H9 (cell line): ENCODE measurements around the gene PGLYRP2. TPM values are rescaled to one million over a fixed set of nuclear protein-coding genes. Genes with fewer than 3 reads are reported as not detected.

Experiments used
- DNase-seq: peaks from one replicate; pipeline ENCODE4 v3.0.0-alpha.2; 2017
- H2AFZ ChIP-seq: one replicate; pipeline ENCODE4 v1.6.1; 2013; ENCODE audit warnings: mild to moderate bottlenecking, low read length, control low read depth, moderate library complexity
- H2AK5ac ChIP-seq: 2 replicates; pipeline ENCODE4 v1.6.1; 2013; ENCODE audit warnings: low read length, control low read depth, mixed read lengths; ENCODE audit not compliant: insufficient read length
- H2BK120ac ChIP-seq: one replicate; pipeline ENCODE4 v1.6.1; 2013; ENCODE audit warnings: low read depth, mild to moderate bottlenecking, low read length, control low read depth, inconsistent platforms; ENCODE audit not compliant: poor library complexity, severe bottlenecking
- H2BK12ac ChIP-seq: 2 replicates; pipeline ENCODE4 v1.6.1; 2013; ENCODE audit warnings: low read length, control low read depth, mixed read lengths, low read depth; ENCODE audit not compliant: insufficient read length
- H2BK15ac ChIP-seq: 2 replicates; pipeline ENCODE4 v1.6.1; 2013; ENCODE audit warnings: low read depth, low read length, control low read depth
- H2BK20ac ChIP-seq: one replicate; pipeline ENCODE4 v1.6.1; 2013; ENCODE audit warnings: low read depth, mild to moderate bottlenecking, low read length, control low read depth, inconsistent platforms; ENCODE audit not compliant: poor library complexity, severe bottlenecking
- H2BK5ac ChIP-seq: 2 replicates; pipeline ENCODE4 v1.6.1; 2013; ENCODE audit warnings: low read length, control low read depth, mixed read lengths; ENCODE audit not compliant: insufficient read length
- H3K14ac ChIP-seq: 2 replicates; pipeline ENCODE4 v1.6.1; 2013; ENCODE audit warnings: low read length, control low read depth; ENCODE audit not compliant: insufficient read depth
- H3K18ac ChIP-seq: 2 replicates; pipeline ENCODE4 v1.6.1; 2013; ENCODE audit warnings: low read depth, mild to moderate bottlenecking, mixed read lengths, low read length, control low read depth; ENCODE audit not compliant: insufficient read length
- H3K23ac ChIP-seq: 2 replicates; pipeline ENCODE4 v1.6.1; 2013; ENCODE audit warnings: low read length, control low read depth, mixed read lengths, low read depth; ENCODE audit not compliant: insufficient read length
- H3K23me2 ChIP-seq: 2 replicates; pipeline ENCODE4 v1.6.1; 2013; ENCODE audit warnings: low read depth, mild to moderate bottlenecking, mixed read lengths, low read length, control low read depth; ENCODE audit not compliant: insufficient read length, poor library complexity, severe bottlenecking
- H3K27ac ChIP-seq: 2 replicates; pipeline ENCODE4 v1.5.1; 2013; ENCODE audit warnings: low read length, control low read depth, mixed read lengths, low read depth; ENCODE audit not compliant: insufficient read length
- H3K27me3 ChIP-seq: 2 replicates; pipeline ENCODE4 v1.6.1; 2013; ENCODE audit warnings: low read length, control low read depth, inconsistent platforms; ENCODE audit not compliant: insufficient read depth
- H3K4ac ChIP-seq: 2 replicates; pipeline ENCODE4 v1.6.1; 2013; ENCODE audit warnings: low read depth, mild to moderate bottlenecking, control low read depth, inconsistent platforms, low read length, moderate library complexity
- H3K4me1 ChIP-seq: 2 replicates; pipeline ENCODE4 v1.6.1; 2013; ENCODE audit warnings: low read length, control low read depth, inconsistent platforms; ENCODE audit not compliant: insufficient read depth
- H3K4me2 ChIP-seq: 2 replicates; pipeline ENCODE4 v1.6.1; 2013; ENCODE audit warnings: low read length, control low read depth, mixed read lengths; ENCODE audit not compliant: insufficient read length, insufficient read depth
- H3K56ac ChIP-seq: 2 replicates; pipeline ENCODE4 v1.6.1; 2013; ENCODE audit warnings: low read depth, mild to moderate bottlenecking, mixed read lengths, low read length, control low read depth; ENCODE audit not compliant: insufficient read length
- H3K79me1 ChIP-seq: 2 replicates; pipeline ENCODE4 v1.6.1; 2013; ENCODE audit warnings: low read depth, mild to moderate bottlenecking, moderate library complexity, low read length, control low read depth, inconsistent platforms; ENCODE audit not compliant: insufficient read depth, poor library complexity, severe bottlenecking
- H3K79me2 ChIP-seq: 2 replicates; pipeline ENCODE4 v1.6.1; 2013; ENCODE audit warnings: low read length, control low read depth, inconsistent platforms; ENCODE audit not compliant: insufficient read depth
- H3K9ac ChIP-seq: 2 replicates; pipeline ENCODE4 v1.6.1; 2013; ENCODE audit warnings: low read length, control low read depth, mixed read lengths; ENCODE audit not compliant: insufficient read length; ENCODE audit errors: extremely low read depth
- H3K9me3 ChIP-seq: one replicate; pipeline ENCODE4 v1.6.1; 2013; ENCODE audit warnings: low read depth, low read length, inconsistent platforms; ENCODE audit not compliant: control insufficient read depth
- H3T11ph ChIP-seq: one replicate; pipeline ENCODE4 v1.6.1; 2013; ENCODE audit warnings: mild to moderate bottlenecking, low read length, control low read depth, inconsistent platforms
- H4K20me1 ChIP-seq: one replicate; pipeline ENCODE4 v1.6.1; 2013; ENCODE audit not compliant: control insufficient read depth, insufficient read length, insufficient read depth
- H4K5ac ChIP-seq: 2 replicates; pipeline ENCODE4 v1.6.1; 2013; ENCODE audit warnings: low read depth, mild to moderate bottlenecking, mixed read lengths, low read length, control low read depth; ENCODE audit not compliant: insufficient read length
- H4K8ac ChIP-seq: replicated peaks from 2 replicates; pipeline ENCODE4 v1.6.1; 2013; ENCODE audit warnings: low read length, control low read depth, mixed read lengths, low read depth; ENCODE audit not compliant: insufficient read length
- H4K91ac ChIP-seq: 2 replicates; pipeline ENCODE4 v1.6.1; 2013; ENCODE audit warnings: low read depth, mild to moderate bottlenecking, moderate library complexity, mixed read lengths, low read length, control low read depth; ENCODE audit not compliant: insufficient read length
- H3K27ac Mint-ChIP-seq, 3 experiments: 2 replicates in 2 of 3; 3 replicates in 1 of 3; pipeline ENCODE4 v1.8.0; 2020 to 2021; ENCODE audit warnings: mixed read lengths in 3 of 3, mild to moderate bottlenecking in 1 of 3, moderate library complexity in 1 of 3
- H3K27me3 Mint-ChIP-seq: 2 replicates; pipeline ENCODE4 v1.8.0; 2021; ENCODE audit warnings: low read depth, mild to moderate bottlenecking, moderate library complexity, mixed read lengths
- H3K36me3 Mint-ChIP-seq, 3 experiments: 2 replicates in 2 of 3; 3 replicates in 1 of 3; pipeline ENCODE4 v1.8.0; 2020 to 2021; ENCODE audit warnings: low read depth in 3 of 3, mixed read lengths in 3 of 3; ENCODE audit not compliant: insufficient read depth in 1 of 3
- H3K4me1 Mint-ChIP-seq, 2 experiments: 2 replicates each; pipeline ENCODE4 v1.8.0; 2020; ENCODE audit warnings: mixed read lengths in 2 of 2
- H3K4me3 Mint-ChIP-seq, 2 experiments: 2 replicates in 1 of 2; 3 replicates in 1 of 2; pipeline ENCODE4 v1.8.0; 2020 to 2021; ENCODE audit warnings: mild to moderate bottlenecking in 2 of 2, mixed read lengths in 2 of 2, moderate library complexity in 1 of 2
- H3K9me3 Mint-ChIP-seq, 2 experiments: 2 replicates in 1 of 2; 3 replicates in 1 of 2; pipeline ENCODE4 v1.8.0; 2020; ENCODE audit warnings: mild to moderate bottlenecking in 2 of 2, mixed read lengths in 2 of 2, moderate library complexity in 1 of 2
- CTCF ChIP-seq: fragments of 200-600 bp; sonication (generic); conservative IDR thresholded peaks from 3 replicates; pipeline ENCODE4 v1.8.0; 2021; ENCODE audit warnings: antibody characterized with exemption, mild to moderate bottlenecking
- WGBS: extraction: QIAGEN DNeasy Blood & Tissue Kit; methylation state at CpG from one replicate; pipeline ENCODE4 v1.1.7; 2013; ENCODE audit warnings: missing lambda C conversion rate, low lambda C conversion rate, mixed read lengths; ENCODE audit not compliant: insufficient read length; ENCODE audit errors: extremely low coverage; 5-methylcytosine and 5-hydroxymethylcytosine counted together
- total RNA-seq: library from RNA; stranded (reverse); gene quantifications from 2 replicates; pipeline ENCODE4 v1.2.1, GENCODE V29; 2021

Gene PGLYRP2
- total RNA-seq, 1 experiment from 2014 or later = not detected

GRCh38 chr19:15495151-15495550, 15.8 kb upstream of the PGLYRP2 start:
- H2BK15ac ChIP-seq = no peak overlapping the region
- no peaks in the 10 kb centered on the region for H3K4me1 ChIP-seq
- no peaks in the 10 kb centered on the region for H4K20me1 ChIP-seq
- no peak overlapping the region for H3K4ac ChIP-seq
- H3K23me2 ChIP-seq = no peaks in the 10 kb centered on the region
- H3K56ac ChIP-seq = no peak overlapping the region
- H3K4me1 Mint-ChIP-seq = no peaks in the 10 kb centered on the region
- H2BK5ac ChIP-seq = no peak overlapping the region
- peaks cover 0 to 25% (median 0%) of the 10 kb centered on the region in 3 experiments; a peak in 3 of 7 replicates for H3K36me3 Mint-ChIP-seq
- H4K5ac ChIP-seq = no peak overlapping the region
- H4K8ac ChIP-seq = no peak overlapping the region
- peaks cover 5% of the 10 kb centered on the region for H3K27me3 Mint-ChIP-seq
- DNase-seq = no peak
- no peak overlapping the region for H3K4me3 Mint-ChIP-seq
- no peak overlapping the region for H2AK5ac ChIP-seq
- TF ChIP-seq CTCF = no peak
- H2BK120ac ChIP-seq = no peak overlapping the region
- H3K79me2 ChIP-seq = no peaks in the 10 kb centered on the region
- peaks cover 38 to 65% of the 10 kb centered on the region in 2 experiments for H3K9me3 Mint-ChIP-seq
- no peak overlapping the region for H2BK12ac ChIP-seq
- no peak overlapping the region for H2AFZ ChIP-seq
- H3K9ac ChIP-seq = no peak overlapping the region
- no CpG with 5 or more reads among the region's 1 CpG for WGBS
- no peak overlapping the region for H3T11ph ChIP-seq
- H3K27me3 ChIP-seq = no peaks in the 10 kb centered on the region
- H3K9me3 ChIP-seq = peaks cover 25% of the 10 kb centered on the region
- no peak overlapping the region for H2BK20ac ChIP-seq
- H3K4me2 ChIP-seq = no peak overlapping the region
- no peak overlapping the region for H3K23ac ChIP-seq
- no peak overlapping the region for H3K18ac ChIP-seq
- H4K91ac ChIP-seq = no peak overlapping the region
- H3K14ac ChIP-seq = no peak overlapping the region
- H3K27ac Mint-ChIP-seq = no peak overlapping the region
- H3K27ac ChIP-seq = no peak overlapping the region
- no peaks in the 10 kb centered on the region for H3K79me1 ChIP-seq
